IPS-15b (cell line): ENCODE data around the gene LRRC45.

Experiments
- H3K27me3 ChIP-seq: one replicate; pipeline ENCODE4 v1.6.1; 2013; ENCODE audit warnings: low read length; ENCODE audit not compliant: control insufficient read depth, insufficient read depth
- H3K36me3 ChIP-seq: one replicate; pipeline ENCODE4 v1.6.1; 2013; ENCODE audit warnings: low read length; ENCODE audit not compliant: control insufficient read depth, insufficient read depth
- H3K4me1 ChIP-seq: one replicate; pipeline ENCODE4 v1.6.1; 2013; ENCODE audit warnings: mild to moderate bottlenecking, low read length; ENCODE audit not compliant: control insufficient read depth, insufficient read depth
- H3K4me3 ChIP-seq: one replicate; pipeline ENCODE4 v1.5.1; 2013; ENCODE audit warnings: low read depth, low read length
- H3K9ac ChIP-seq: one replicate; pipeline ENCODE4 v1.6.1; 2013; ENCODE audit warnings: low read depth, mild to moderate bottlenecking, low read length
- H3K9me3 ChIP-seq: one replicate; pipeline ENCODE4 v1.6.1; 2013; ENCODE audit warnings: mild to moderate bottlenecking, low read length; ENCODE audit not compliant: control insufficient read depth, insufficient read depth

Gene LRRC45

DNA sequence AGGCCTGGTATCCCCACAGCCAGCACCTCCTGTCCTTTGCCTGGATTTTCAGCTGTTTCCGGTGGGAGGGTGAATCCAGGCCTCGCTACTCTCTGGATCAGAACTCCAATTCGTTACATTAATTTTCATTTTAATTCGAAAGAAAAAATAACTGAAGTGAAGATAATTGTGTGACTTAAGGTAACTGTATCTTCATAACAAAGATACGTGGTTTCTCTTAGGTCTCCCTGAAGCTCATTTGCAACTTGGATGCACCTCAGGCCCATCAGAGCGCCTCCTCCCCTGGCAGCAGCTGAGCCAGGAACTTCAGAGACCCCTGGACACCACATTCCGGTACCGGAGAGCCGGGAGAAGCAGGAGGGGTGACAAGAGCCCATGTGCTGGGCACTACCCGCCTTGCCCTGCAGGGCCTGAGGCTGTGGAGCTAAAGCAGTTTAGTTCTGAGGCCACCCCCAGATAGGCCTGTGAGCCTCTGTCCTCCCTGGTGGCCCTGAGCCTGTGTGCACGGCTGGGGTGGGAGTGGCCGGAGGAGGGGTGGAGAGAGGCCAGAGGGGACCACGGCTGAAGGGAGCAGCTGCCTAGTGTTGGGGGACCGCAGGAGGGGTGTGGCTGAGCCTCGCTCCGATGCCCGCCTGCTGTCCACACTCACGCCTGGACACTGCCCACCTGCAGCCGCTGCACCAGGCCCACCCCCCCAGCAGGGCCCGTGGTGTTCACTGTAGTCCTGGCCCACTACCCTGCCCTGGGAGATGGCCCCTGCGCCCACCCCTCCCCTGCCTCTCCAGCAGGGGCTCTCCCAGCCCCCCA, 53.9 kb downstream of the LRRC45 start:
- Histone ChIP-seq H3K4me3 (no peak overlapping the region), H3K27me3 (no peaks in the 10 kb centered on the region), H3K9ac (no peak overlapping the region), H3K4me1 (no peaks in the 10 kb centered on the region), H3K9me3 (no peaks in the 10 kb centered on the region), H3K36me3 (peaks cover 34% of the 10 kb centered on the region)

DNA sequence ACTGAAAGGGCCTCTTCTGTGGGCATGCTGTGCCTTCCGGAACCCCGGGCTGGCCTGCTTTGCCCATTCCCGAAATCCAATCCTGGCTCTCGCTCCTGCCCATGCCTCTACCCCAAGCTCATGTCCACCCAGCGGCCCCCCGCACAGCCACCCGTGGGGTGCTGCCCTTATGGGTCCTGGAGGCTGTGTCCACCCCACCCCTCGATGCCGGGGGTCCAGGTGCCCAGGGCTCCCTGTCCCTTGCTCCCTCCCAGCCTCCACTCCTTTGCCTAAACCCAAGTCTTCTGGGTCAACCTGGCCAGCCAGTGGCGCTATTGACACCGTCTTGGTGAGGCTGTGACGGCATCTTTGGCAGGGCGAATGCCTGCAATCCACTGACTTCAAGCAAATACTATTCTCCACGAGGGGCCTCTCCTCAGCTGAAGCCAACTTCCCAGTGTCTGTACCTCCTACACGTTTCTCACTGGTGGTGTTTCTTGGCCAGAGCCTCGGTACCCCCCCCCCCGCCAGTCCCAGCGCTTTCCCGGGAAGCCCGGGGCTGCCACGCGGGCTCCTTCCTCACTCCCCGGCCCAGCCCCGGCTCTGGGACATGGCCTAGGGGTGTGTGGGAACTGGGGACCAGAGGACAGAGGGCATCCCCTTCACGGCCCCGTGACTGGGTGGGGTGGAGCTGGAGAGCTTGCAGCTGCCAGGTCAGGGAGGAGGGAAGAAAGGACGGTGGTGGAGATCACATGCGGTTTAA, 54.7 kb downstream of the LRRC45 start:
- H3K36me3 ChIP-seq = peaks cover 42% of the 10 kb centered on the region
- H3K4me3 ChIP-seq = no peak overlapping the region
- H3K27me3 ChIP-seq = no peaks in the 10 kb centered on the region
- H3K9ac ChIP-seq = no peak overlapping the region
- H3K4me1 ChIP-seq = no peaks in the 10 kb centered on the region
- H3K9me3 ChIP-seq = no peaks in the 10 kb centered on the region

DNA sequence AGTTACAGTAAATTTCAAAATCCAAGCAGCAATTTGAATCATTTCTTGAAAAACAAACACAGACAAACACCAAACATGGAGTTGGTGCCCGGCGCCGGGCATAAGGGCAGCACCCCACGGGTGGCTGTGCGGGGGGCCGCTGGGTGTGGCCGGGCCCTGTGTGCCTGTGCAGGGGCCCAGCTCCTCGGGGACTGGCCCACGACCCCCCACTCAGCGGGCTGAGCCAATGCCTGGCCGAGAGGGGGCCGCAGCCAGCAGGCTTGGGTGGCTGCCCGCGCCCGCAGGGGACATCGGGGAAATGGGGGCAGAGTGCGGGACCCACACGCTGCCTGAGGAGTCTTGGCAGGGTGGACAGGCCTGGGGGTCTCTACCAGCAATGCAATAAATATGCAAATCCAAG, 55.3 kb downstream of the LRRC45 start:
- peaks cover 48% of the 10 kb centered on the region for H3K36me3 ChIP-seq
- H3K27me3 ChIP-seq = no peaks in the 10 kb centered on the region
- H3K4me1 ChIP-seq = no peaks in the 10 kb centered on the region
- H3K4me3 ChIP-seq = no peak overlapping the region
- H3K9ac ChIP-seq = no peak overlapping the region
- no peaks in the 10 kb centered on the region for H3K9me3 ChIP-seq

DNA sequence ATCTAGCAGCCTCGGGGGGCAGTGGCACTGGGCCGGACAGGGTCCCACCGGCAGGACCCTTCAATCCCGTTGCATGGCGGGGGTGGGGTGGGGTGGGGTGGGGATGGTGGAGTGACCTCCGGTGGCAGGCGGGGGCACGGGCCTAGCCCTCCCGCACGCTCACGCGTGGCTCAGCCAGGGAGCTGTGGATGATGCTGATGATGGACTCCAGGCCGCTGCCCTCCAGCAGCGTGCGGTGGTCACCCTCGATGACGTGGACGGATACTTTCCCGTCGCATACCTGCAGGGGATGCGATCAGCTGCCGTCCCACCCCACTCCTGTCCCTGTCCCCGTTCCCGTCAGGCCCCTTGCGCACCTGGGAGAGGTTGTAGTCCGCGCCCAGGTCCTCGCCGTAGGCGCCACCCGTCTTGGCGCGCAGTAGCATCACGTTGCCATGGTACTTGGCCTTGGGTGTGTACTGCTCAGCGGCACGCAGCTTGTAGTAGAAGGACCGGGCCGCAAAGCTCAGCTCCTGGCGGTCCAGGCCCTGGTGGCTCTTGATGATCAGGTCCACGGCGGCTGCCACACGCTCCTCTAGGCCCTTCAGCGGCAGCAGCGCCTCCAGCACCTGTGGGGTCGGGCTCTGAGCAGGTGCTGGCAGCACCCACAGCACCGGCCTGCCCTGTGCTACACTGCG, 56.0 kb downstream of the LRRC45 start:
- no peaks in the 10 kb centered on the region for H3K9me3 ChIP-seq
- peaks cover 55% of the 10 kb centered on the region for H3K36me3 ChIP-seq
- no peak overlapping the region for H3K9ac ChIP-seq
- no peaks in the 10 kb centered on the region for H3K4me1 ChIP-seq
- H3K4me3 ChIP-seq = no peak overlapping the region
- H3K27me3 ChIP-seq = no peaks in the 10 kb centered on the region

DNA sequence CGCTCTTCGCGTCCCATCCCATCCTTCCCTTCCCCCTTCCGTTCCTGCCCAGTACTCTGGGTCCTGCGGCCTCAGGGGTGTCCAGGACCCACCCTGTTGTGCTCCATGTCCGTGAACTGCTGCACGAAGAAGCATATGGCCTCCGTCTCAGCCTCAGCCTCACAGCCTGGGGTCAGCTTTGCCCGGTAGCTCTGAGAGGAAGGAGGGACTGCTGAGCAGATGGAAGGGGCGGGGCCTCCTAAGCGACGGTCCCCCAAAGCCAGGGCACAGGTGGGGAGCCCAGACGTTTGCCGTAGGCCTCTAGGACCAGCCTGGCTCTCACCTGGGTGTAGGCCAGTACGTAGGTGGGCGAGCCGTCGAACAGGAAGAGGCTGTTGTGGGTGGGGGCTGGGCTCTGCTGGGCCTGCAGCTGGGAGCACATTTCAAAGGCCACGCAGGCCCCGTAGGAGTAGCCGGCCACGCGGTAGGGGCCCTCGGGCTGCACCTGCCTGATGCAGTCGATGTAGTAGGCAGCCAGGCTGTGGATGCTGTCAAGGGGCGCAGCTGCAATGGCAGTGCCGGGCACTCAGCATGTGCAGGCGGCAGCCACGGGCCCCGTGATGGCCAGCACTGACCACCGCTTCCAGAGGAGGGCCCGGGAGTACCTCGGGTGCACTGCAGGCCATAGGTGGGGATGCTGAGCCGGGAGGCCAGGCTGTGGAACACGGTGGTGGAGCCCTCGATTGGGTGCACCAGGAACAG, 57.1 kb downstream of the LRRC45 start:
- Histone ChIP-seq H3K9me3 (no peaks in the 10 kb centered on the region), H3K36me3 (peaks cover 66% of the 10 kb centered on the region)

More for the DNA sequence above, 57.1 kb downstream of the LRRC45 start:
- Histone ChIP-seq H3K4me1 (no peaks in the 10 kb centered on the region), H3K4me3 (no peak overlapping the region), H3K27me3 (no peaks in the 10 kb centered on the region), H3K9ac (no peak overlapping the region)
